Activated naive CD4-positive, alpha-beta T cell treated with anti-CD3 and anti-CD28 coated beads, Interleukin-2, amount 50 U/mL, for 72 hours (primary cell): ENCODE measurements around the gene WDR26. TPM values are rescaled to one million over a fixed set of nuclear protein-coding genes. Genes with fewer than 3 reads are reported as not detected.
A peak's percentile ranks its signal among the peaks of the same experiment; 100 is the strongest.
"Not testable (repeated sequence)": the region's sequence is repeated elsewhere in the genome, so short reads cannot be mapped to it uniquely, and the experiment has no call there.

ENCODE experiments used
- ATAC-seq, 2 donors: fragments of 150-1000 bp; cut with Tn5 transposase; 2 replicates each; pipeline ENCODE4 v1.10.0; 2021; ENCODE audit warnings: mild to moderate bottlenecking in 2 of 2, moderate library complexity in 2 of 2
- DNase-seq, 2 donors: peaks; one replicate each; pipeline ENCODE4 v3.0.0; 2021 to 2022; ENCODE audit warnings: low spot score in 2 of 2
- H3K27ac Mint-ChIP-seq, 2 donors: one replicate each; pipeline ENCODE4 v1.8.0; 2022; ENCODE audit warnings: mild to moderate bottlenecking in 2 of 2, mixed read lengths in 2 of 2
- H3K36me3 Mint-ChIP-seq, 2 donors: one replicate each; pipeline ENCODE4 v1.8.0; 2022; ENCODE audit warnings: mixed read lengths in 2 of 2
- H3K9me3 Mint-ChIP-seq, 2 donors: one replicate each; pipeline ENCODE4 v1.8.0; 2022; ENCODE audit warnings: mixed read lengths in 2 of 2
- total RNA-seq, 2 donors: library from RNA; stranded (reverse); gene quantifications; one replicate each; pipeline ENCODE4 v1.2.3, GENCODE V29; 2022

The WDR26 gene
- total RNA-seq, 2 donors from 2014 or later, result 74.3 to 86.3 TPM

- H3K36me3 Mint-ChIP-seq, result peaks cover 9 to 33% of the 10 kb centered on the region in 2 donors
- DNase-seq, result peak in 1 of 2 donors; percentile 18
Observed at GRCh38 chr1:224340453-224341384, 93.9 kb downstream of the WDR26 start.

DNA sequence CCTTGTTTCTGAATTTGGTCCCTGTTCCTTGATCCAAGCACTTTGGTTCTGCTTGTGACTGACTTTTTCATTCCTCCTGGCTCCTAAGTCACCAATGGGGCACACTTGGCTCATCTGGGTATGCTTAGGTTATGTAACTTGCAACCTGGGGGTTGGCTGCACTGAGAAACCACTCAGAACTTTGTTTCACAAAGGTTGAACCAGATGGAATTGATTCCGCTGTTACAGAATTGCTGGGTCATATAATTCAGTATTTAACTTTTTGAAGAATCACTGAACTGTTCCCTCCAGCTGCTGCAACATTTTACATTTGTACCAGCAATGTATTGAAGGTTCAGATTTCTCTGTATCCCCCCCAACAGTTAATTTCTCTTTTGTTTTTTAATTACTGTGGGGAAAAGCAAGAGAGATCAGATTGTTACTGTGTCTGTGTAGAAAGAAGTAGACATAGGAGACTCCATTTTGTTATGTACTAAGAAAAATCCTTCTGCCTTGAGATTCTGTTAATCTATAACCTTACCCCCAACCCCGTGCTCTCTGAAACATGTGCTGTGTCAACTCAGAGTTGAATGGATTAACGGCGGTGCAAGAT, 95.1 kb downstream of the WDR26 start:
- H3K27ac Mint-ChIP-seq, result no peak overlapping the region
- peaks cover 0 to 7% of the 10 kb centered on the region in 2 donors for H3K9me3 Mint-ChIP-seq
- ATAC-seq (no peak), DNase-seq (no peak)
- H3K36me3 Mint-ChIP-seq, result peaks cover 9 to 27% of the 10 kb centered on the region in 2 donors

More at GRCh38 chr1:224340453-224341384, 93.9 kb downstream of the WDR26 start:
- not testable (repeated sequence) for H3K9me3 Mint-ChIP-seq, H3K27ac Mint-ChIP-seq
- ATAC-seq, result peak; percentile 71 to 81

DNA sequence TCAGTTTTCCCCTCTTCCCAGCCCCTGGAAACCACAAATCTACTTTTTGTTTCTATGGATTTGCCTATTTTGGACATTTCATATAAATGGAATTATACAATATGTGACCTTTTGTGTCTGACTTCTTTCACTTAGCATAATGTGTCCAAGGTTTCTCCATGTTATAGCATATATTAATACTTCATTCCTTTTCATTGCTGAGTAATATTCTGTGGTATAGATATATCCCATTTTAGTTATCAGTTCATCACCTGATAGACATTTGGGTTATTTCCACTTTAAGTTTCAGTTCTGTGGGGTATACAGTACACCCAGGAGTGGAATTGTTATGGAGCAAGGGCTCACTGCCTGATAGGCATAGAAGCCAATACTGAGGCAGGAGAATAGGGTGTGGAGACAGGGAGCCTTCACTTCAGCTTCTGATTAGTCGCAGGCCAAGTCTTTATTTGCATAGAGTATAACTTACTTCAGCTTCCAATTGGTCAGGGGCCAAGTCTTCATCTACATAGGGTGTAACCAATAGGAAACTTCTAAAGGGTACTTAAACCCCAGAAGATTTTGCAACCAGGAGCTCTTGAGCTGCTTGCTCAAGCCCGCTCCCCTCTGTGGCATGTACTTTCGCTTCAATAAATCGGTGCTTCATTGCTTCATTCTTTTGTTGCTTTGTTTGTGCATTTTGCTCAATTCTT, 96.3 kb downstream of the WDR26 start:
- Mint-ChIP-seq H3K36me3 (peaks cover 2 to 19% of the 10 kb centered on the region in 2 donors), H3K27ac (no peak overlapping the region), H3K9me3 (peaks cover 0 to 7% of the 10 kb centered on the region in 2 donors)
- DNase-seq (no peak), ATAC-seq (no peak)

Other genes starting within 250 kb of the WDR26 start
- gene NVL, start 104.6 kb downstream of the WDR26 start, total RNA-seq, result 10 to 100 TPM; 16.4 to 31.0 TPM
- gene CNIH4, start 77.9 kb downstream of the WDR26 start, total RNA-seq, result 10 to 100 TPM; 31.5 to 39.5 TPM
- gene CNIH3, start 181.5 kb upstream of the WDR26 start, total RNA-seq, result 1 to 10 TPM; 1.1 to 1.8 TPM